ENCODE data around the gene BTAF1. TPM values are rescaled to one million over a fixed set of nuclear protein-coding genes. Genes with fewer than 3 reads are reported as not detected.

The BTAF1 gene
- total RNA-seq, 2 donors from 2014 or later: 11.8 to 12.7 TPM

- TF ChIP-seq CTCF (IDR thresholded peaks at IDR 0.05): no peak
- H3K27me3 ChIP-seq: no peaks in the 10 kb centered on the region
- DNase-seq (ENCODE audit: low spot score): no peak
- H3K4me3 ChIP-seq: no peak overlapping the region
- H3K27ac ChIP-seq: no peak overlapping the region
- no peaks in the 10 kb centered on the region for H3K9me3 ChIP-seq
- H3K4me1 ChIP-seq: peaks cover 0 to 8% of the 10 kb centered on the region in 2 donors
- no peaks in the 10 kb centered on the region for H3K36me3 ChIP-seq
Observed at GRCh38 chr10:92064506-92064905, 140.9 kb downstream of the BTAF1 start.

DNA sequence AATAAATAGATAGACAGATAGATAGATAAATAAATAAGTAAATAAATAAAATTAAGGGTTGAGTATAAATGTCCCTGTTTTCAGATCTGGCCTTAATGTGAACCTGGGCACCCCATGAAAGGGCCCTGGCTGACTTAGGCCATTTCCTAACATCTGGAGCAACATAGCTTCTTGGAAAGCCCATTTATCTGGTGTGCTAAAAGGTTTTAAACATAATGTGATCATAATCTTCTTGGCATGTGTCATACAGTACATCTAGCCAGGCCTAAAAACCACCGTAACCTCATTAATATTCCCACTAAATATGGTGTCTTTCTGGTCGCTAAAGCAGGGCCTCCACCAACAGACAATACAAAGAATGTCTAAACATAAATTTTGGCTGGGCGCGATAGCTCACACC lies 142.8 kb downstream of the BTAF1 start:
- Histone ChIP-seq H3K27ac (no peak overlapping the region), H3K27me3 (no peaks in the 10 kb centered on the region), H3K4me1 (peaks cover 0 to 8% of the 10 kb centered on the region in 2 donors), H3K36me3 (no peaks in the 10 kb centered on the region), H3K4me3 (no peak overlapping the region), H3K9me3 (no peaks in the 10 kb centered on the region)
- DNase-seq (ENCODE audit: low spot score): no peak
- TF ChIP-seq CTCF (IDR thresholded peaks at IDR 0.05): no peak

GRCh38 chr10:92068900-92069299 lies 145.3 kb downstream of the BTAF1 start:
- peaks cover 0 to 4% of the 10 kb centered on the region in 2 donors for H3K4me1 ChIP-seq
- no peak overlapping the region for H3K27ac ChIP-seq
- H3K36me3 ChIP-seq: no peaks in the 10 kb centered on the region
- no peak overlapping the region for H3K4me3 ChIP-seq
- no peak for TF ChIP-seq CTCF (IDR thresholded peaks at IDR 0.05)
- DNase-seq (ENCODE audit: low spot score): no peak
- no peaks in the 10 kb centered on the region for H3K9me3 ChIP-seq
- H3K27me3 ChIP-seq: no peaks in the 10 kb centered on the region

DNA sequence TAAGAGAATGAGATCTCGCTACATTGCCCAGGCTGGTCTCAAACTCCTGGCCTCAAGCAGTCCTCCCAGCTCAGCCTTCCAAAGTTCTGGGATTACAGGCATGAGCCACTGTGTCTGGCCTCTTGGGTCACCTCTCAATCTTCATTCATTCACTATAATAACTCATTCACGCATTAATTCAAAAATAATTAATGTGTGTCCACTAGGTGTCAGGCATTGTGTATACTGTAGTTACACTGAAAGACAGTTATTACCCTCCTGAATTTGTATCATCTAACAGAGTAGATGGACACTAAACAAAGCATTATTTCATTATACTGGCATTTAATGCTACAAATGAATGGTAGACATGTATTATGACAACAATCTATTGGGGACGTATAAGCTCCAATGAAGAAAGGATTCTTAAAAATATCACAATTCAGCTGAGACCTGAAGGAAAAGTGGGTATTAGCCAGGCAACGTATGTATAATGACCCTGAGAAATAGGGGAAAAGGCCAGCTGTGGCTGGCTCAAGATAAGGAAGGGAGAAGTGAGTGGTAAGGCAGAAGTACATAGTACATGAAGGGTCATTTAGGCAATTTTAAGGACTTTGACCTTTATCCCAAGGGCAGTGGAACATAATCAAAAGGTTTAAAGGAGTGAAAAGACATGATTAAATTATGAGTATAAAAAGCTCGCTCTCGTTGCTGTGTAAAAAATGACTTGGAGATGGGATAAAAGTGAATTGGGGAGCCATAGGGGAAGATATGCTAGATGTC lies 150.7 kb downstream of the BTAF1 start:
- no peak overlapping the region for H3K27ac ChIP-seq
- H3K4me1 ChIP-seq: no peaks in the 10 kb centered on the region
- no peaks in the 10 kb centered on the region for H3K9me3 ChIP-seq
- peak in 1 of 2 donors; percentile 46 for TF ChIP-seq CTCF (IDR thresholded peaks at IDR 0.05)
- no peaks in the 10 kb centered on the region for H3K27me3 ChIP-seq
- H3K36me3 ChIP-seq: peaks cover 14% of the 10 kb centered on the region
- no peak for DNase-seq (ENCODE audit: low spot score)
- H3K4me3 ChIP-seq: no peak overlapping the region

- no peak for TF ChIP-seq CTCF (IDR thresholded peaks at IDR 0.05)
- peaks cover 28% of the 10 kb centered on the region for H3K36me3 ChIP-seq
- H3K27ac ChIP-seq: no peak overlapping the region
- DNase-seq (ENCODE audit: low spot score): no peak
- no peak overlapping the region for H3K4me3 ChIP-seq
- H3K4me1 ChIP-seq: no peaks in the 10 kb centered on the region
- no peaks in the 10 kb centered on the region for H3K9me3 ChIP-seq
- H3K27me3 ChIP-seq: no peaks in the 10 kb centered on the region
Observed at GRCh38 chr10:92075829-92076228, 152.3 kb downstream of the BTAF1 start.

DNA sequence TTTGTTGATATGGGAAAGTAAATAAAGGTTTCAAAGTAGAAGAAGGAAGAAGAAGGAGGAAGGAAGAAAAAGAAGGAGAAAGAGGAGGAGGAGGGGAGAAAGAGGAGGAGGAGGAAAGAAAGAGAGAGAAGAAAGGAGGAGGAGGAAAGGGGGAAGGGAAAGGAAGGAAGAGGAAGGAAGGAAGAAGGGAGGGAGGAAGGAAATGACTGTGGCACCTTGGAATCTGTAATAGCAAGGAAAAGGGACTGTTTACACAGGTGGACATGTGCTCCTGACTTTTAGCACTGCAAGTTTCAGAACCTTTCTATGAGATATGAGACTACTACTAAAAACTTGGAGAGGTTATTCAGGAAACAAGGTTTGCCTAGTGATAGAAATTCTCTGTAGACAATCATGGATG lies 153.2 kb downstream of the BTAF1 start:
- no peak for DNase-seq (ENCODE audit: low spot score)
- no peak overlapping the region for H3K27ac ChIP-seq
- H3K27me3 ChIP-seq: no peaks in the 10 kb centered on the region
- H3K9me3 ChIP-seq: no peaks in the 10 kb centered on the region
- H3K4me3 ChIP-seq: no peak overlapping the region
- no peaks in the 10 kb centered on the region for H3K4me1 ChIP-seq
- TF ChIP-seq CTCF (IDR thresholded peaks at IDR 0.05): no peak
- peaks cover 36% of the 10 kb centered on the region for H3K36me3 ChIP-seq
